H1 (cell line): ENCODE results near the gene PDE9A. TPM values are rescaled to one million over a fixed set of nuclear protein-coding genes. Genes with fewer than 3 reads are reported as not detected.

Source experiments
- CHD7 ChIP-seq: fragments of 300-600 bp; sonication (generic); IDR thresholded peaks from 2 replicates; pipeline ENCODE4 v1.7.1; 2012; ENCODE audit warnings: low read length, moderate library complexity, mild to moderate bottlenecking, inconsistent platforms; ENCODE audit not compliant: insufficient replicate concordance
- polyA plus RNA-seq, 7 experiments: library from polyadenylated mRNA; depleted of rRNA in 3 of 7; stranded (reverse) in 5 of 7; unstranded in 2 of 7; fragments of >200 nt in 5 of 7; fragments of 200-250 nt in 2 of 7; gene quantifications; 1 replicate in 5 of 7; 2 replicates in 1 of 7; 4 replicates in 1 of 7; pipeline versions ENCODE4 v1.2.1 to v1.2.3, GENCODE V29; 2011 to 2013; ENCODE audit warnings: missing spikeins in 2 of 7, mixed read lengths in 2 of 7
- total RNA-seq: library from RNA; stranded (reverse); fragmentation: NEBNext Ultra II Directional; extraction: Animal tissue kit (Norgen Biotek cat#: 25700); gene quantifications from 2 replicates; pipeline ENCODE4 v1.2.1, GENCODE V29; 2021

Gene PDE9A
- total and polyA plus RNA-seq, 2 of the 8 experiments (the other 6 are each of a cell fraction or from before 2014, with no cell fraction given): 39.2 to 45.9 TPM

DNA sequence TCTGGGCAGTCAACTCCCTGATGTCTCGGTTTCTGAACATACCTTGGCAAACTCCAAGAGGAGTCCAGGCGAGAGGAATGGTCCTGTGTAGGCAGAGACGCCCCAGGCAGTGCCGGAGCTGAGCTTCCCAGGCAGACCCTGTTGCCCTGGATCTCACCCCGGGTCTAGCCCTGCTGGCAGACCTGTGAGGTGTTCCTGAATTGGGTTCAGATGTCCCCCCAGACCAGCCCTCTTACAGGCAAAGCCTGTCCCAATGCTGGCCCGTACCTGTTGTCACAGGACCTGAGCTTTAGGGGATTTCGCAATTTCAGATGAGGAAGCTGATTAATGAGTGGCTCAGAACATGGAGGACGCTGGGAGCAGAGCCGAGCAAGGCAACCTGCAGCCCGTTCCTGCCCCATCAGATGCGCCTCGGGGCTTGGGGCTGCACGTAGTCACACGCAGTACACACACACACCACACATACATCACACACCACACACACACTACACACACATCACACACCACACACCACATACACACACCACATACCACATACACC, 38.5 kb upstream of the PDE9A start (continued):
- no peak for TF ChIP-seq CHD7
